Cardiac fibroblast (primary cell): ENCODE data around the gene PARP3.

Experiments
- DNase-seq, 2 donors: peaks; one replicate each; pipeline versions ENCODE4 v3.0.0 to v3.0.0-alpha.2; 2010; ENCODE audit warnings: low read depth in 2 of 2
- H3K4me3 ChIP-seq, 2 donors: replicated peaks in 1 of 2; 1 replicate in 1 of 2; 2 replicates in 1 of 2; pipeline ENCODE4 v1.5.1; 2011; ENCODE audit warnings: low read depth in 2 of 2, low read length in 2 of 2, mild to moderate bottlenecking in 2 of 2, moderate library complexity in 1 of 2
- TF ChIP-seq, protein P1 (sequence below): IDR thresholded peaks from one replicate; pipeline ENCODE4 v1.5.1; 2011; ENCODE audit warnings: low read depth, mild to moderate bottlenecking, low read length, inconsistent platforms

Gene PARP3

DNA sequence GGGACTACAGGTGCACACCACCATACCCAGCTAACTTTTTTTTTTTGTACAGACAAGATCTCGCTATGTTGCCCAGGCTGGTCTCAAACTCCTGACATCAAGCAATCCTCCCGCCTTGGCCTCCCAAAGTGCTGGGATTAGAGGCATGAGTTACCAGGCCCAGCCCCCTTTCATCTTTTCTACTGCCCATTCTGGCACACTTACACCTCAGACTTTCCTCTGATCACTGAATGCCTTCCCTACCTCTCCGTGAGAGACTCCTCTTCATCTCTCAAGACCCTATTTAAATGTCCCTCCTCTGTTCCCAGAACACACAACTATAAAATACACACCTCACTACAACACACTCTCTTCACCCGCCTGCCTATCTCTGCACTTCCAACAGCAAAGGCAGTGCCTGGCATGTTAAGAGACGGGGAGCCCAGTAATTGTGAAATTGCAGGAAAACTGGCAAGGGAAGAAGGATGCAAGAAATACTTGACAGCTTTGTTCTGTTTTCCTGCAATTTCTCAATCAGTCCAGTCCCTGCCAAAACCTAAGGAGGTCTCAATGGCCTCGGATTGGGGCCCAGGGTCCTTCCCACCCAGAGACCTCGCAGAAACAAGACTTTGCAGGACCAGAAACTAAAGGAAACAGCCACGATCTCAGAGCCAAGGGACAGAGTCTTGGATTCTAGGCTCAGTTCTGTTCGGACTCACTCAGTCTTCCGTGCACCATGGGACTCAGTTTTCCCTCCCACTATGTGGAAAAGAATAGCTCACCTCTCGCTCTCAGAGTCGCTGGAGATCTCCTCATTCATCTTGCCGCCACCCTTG lies 1.3 kb upstream of the PARP3 start:
- TF ChIP-seq, protein P1, sequence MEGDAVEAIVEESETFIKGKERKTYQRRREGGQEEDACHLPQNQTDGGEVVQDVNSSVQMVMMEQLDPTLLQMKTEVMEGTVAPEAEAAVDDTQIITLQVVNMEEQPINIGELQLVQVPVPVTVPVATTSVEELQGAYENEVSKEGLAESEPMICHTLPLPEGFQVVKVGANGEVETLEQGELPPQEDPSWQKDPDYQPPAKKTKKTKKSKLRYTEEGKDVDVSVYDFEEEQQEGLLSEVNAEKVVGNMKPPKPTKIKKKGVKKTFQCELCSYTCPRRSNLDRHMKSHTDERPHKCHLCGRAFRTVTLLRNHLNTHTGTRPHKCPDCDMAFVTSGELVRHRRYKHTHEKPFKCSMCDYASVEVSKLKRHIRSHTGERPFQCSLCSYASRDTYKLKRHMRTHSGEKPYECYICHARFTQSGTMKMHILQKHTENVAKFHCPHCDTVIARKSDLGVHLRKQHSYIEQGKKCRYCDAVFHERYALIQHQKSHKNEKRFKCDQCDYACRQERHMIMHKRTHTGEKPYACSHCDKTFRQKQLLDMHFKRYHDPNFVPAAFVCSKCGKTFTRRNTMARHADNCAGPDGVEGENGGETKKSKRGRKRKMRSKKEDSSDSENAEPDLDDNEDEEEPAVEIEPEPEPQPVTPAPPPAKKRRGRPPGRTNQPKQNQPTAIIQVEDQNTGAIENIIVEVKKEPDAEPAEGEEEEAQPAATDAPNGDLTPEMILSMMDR, result no peak
- peak; percentile 29 to 73 for DNase-seq
- H3K4me3 ChIP-seq, result peak overlapping the region; percentile 91 to 96

DNA sequence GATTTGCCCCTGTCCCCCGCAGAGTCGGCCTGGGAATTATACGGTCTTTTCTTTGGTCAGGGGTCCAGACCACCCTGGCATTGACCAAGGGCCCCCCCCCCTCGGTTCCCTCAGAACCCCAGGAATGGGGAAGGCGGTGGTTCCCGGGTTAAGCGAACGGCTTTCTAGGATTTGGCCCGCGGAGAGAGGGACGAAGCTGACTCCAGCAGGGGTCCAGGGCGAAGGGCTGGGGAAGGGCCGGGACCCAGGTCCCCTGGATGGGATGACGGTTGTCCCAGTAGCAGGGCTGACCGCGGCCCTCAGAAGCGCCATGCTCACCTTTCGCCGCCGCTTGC lies 733 bp upstream of the PARP3 start:
- H3K4me3 ChIP-seq, result peak overlapping the region; percentile 91 to 96
- TF ChIP-seq, protein P1, result no peak
- no peak for DNase-seq

DNA sequence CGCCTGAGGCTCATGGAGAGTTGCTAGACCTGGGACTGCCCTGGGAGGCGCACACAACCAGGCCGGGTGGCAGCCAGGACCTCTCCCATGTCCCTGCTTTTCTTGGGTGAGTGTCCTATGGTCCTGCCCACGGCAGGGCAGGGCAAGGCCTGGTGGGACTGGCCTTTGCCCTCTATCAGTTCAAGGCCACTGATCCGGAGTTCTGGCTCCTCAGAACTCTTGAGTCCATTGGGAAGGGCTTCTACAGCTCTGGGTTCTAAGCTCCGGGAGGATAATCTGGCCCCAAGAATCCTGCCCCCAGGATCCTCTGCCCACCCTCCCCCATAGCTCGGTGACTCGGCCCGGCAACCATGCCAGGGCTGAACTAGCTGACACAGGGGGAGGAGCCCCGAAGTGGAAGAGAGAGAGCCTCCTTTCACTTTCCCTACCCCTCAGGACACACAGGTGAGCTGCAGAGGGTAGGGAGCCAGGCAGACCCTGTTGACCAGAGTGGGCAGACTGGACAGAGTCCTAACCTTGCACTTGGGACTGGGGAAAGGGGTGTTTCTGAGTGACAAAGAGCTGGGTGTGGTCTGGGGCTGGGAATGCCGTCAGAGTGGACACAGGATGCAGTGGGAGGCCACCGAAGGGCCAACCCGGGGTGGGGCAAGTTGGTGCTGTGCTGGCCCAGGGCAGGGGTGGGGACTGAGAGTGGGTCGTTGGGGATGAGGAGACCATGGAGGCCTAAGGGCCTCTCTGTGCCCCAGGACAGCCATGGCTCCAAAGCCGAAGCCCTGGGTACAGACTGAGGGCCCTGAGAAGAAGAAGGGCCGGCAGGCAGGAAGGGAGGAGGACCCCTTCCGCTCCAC lies 664 bp downstream of the PARP3 start:
- peak; percentile 63 to 72 for DNase-seq
- TF ChIP-seq, protein P1, result no peak
- peak overlapping the region; percentile 39 to 55 for H3K4me3 ChIP-seq

DNA sequence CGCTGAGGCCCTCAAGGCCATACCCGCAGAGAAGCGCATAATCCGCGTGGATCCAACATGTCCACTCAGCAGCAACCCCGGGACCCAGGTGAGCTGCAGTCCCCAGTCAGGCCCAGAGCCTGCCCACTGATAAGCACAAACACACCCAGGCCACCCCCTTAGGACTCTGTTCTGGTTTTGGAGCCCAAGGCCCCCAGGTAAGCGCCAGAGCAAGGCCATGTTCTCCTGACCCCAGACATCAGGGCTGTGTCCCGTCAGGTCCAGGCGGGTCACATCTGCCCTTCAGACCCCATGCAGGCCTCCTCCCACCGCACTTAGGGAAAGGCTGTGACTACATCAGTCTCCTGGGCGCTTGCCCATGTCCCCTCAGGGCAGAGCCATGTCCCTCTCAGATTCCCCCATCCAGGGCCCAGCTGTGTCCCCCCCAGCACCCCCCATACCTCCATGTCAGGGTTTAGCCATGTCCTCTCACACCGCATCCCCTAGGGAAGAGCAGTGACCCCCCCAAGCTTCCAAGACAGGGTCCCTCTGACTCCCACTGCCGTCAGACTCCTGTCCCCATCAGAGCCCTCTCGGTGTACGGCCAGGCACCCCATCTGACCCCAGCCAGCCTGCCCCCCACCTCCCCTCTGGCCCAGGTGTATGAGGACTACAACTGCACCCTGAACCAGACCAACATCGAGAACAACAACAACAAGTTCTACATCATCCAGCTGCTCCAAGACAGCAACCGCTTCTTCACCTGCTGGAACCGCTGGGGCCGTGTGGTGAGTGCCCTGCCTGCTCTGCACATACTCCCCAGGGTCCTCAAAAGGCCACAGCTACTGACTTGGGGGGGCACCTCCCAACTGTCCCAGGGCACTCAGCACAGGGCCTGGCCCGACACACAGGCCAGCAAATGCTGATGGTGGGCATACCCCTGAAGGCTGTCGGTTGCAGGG lies 1.6 kb downstream of the PARP3 start:
- no peak overlapping the region for H3K4me3 ChIP-seq
- TF ChIP-seq, protein P1, result no peak
- DNase-seq, result no peak

DNA sequence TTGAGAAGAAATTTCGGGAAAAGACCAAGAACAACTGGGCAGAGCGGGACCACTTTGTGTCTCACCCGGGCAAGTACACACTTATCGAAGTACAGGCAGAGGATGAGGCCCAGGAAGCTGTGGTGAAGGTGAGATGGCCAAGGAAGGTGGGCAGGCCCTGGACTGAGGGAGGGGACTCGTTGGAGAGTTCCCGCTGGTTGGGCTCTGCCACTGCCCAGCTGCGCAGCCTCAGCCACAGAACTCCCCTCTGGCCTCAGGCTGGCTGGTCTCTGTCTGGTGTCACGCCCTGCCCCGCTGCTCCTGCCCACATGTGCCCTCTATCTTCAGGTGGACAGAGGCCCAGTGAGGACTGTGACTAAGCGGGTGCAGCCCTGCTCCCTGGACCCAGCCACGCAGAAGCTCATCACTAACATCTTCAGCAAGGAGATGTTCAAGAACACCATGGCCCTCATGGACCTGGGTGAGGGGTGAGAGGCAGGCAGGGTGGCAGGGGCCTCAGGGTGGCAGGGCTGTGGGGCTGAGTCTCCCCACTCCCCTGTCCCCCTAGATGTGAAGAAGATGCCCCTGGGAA lies 2.4 kb downstream of the PARP3 start:
- TF ChIP-seq, protein P1, result no peak
- no peak for DNase-seq
- H3K4me3 ChIP-seq, result no peak overlapping the region
